GM19239 (cell line): ENCODE data around the gene CLSTN1.

Source experiments
- DNase-seq: peaks from one replicate; pipeline ENCODE4 v3.0.0; 2011; ENCODE audit warnings: low spot score; ENCODE audit not compliant: insufficient read length
- FAIRE-seq: peaks from 2 replicates; lab custom pipeline; 2011; peaks lifted over from hg19 to GRCh38; lab: Jason Lieb, UNC

The CLSTN1 gene

GRCh38 chr1:9744106-9744799 lies 79.5 kb downstream of the CLSTN1 start:
- no peak for DNase-seq
- FAIRE-seq, result no peak

GRCh38 chr1:9737671-9738070 lies 86.1 kb downstream of the CLSTN1 start:
- FAIRE-seq (no peak), DNase-seq (no peak)

- DNase-seq (no peak), FAIRE-seq (no peak)
Measured at GRCh38 chr1:9737057-9737456, 86.7 kb downstream of the CLSTN1 start.

GRCh38 chr1:9736241-9736640 lies 87.5 kb downstream of the CLSTN1 start:
- DNase-seq (no peak), FAIRE-seq (no peak)

GRCh38 chr1:9735800-9736199 lies 88.0 kb downstream of the CLSTN1 start:
- no peak for FAIRE-seq
- DNase-seq, result no peak

GRCh38 chr1:9733160-9733789 lies 90.5 kb downstream of the CLSTN1 start:
- FAIRE-seq, result no peak
- DNase-seq, result no peak

GRCh38 chr1:9732123-9732971 lies 91.4 kb downstream of the CLSTN1 start:
- FAIRE-seq (no peak), DNase-seq (no peak)

- DNase-seq (no peak), FAIRE-seq (no peak)
Measured at GRCh38 chr1:9731561-9731960, 92.2 kb downstream of the CLSTN1 start.

- DNase-seq (no peak), FAIRE-seq (no peak)
Measured at GRCh38 chr1:9731051-9731537, 92.7 kb downstream of the CLSTN1 start.

- FAIRE-seq (no peak), DNase-seq (no peak)
Measured at GRCh38 chr1:9730096-9730901, 93.5 kb downstream of the CLSTN1 start.

- no peak for DNase-seq
- no peak for FAIRE-seq
Measured at GRCh38 chr1:9729523-9729922, 94.2 kb downstream of the CLSTN1 start.

- FAIRE-seq (no peak), DNase-seq (no peak)
Measured at GRCh38 chr1:9728451-9729295, 95.1 kb downstream of the CLSTN1 start.

GRCh38 chr1:9726905-9727595 lies 96.7 kb downstream of the CLSTN1 start:
- DNase-seq, result no peak
- FAIRE-seq, result no peak

GRCh38 chr1:9726406-9726805 lies 97.4 kb downstream of the CLSTN1 start:
- FAIRE-seq, result no peak

GRCh38 chr1:9724706-9725476 lies 98.9 kb downstream of the CLSTN1 start:
- FAIRE-seq, result peak; percentile 72
- DNase-seq, result peak; percentile 89

More at GRCh38 chr1:9726406-9726805, 97.4 kb downstream of the CLSTN1 start:
- no peak for DNase-seq

GRCh38 chr1:9723926-9724325 lies 99.8 kb downstream of the CLSTN1 start:
- no peak for FAIRE-seq

GRCh38 chr1:9723068-9723805 lies 100.5 kb downstream of the CLSTN1 start:
- FAIRE-seq (no peak), DNase-seq (no peak)

More at GRCh38 chr1:9723926-9724325, 99.8 kb downstream of the CLSTN1 start:
- no peak for DNase-seq
